Vagina (tissue), 2 donors: ENCODE data around the gene IL3RA.

Source experiments
- CTCF ChIP-seq, 3 experiments: fragments of 450-650 bp in 2 of 3; fragments of 200-600 bp in 1 of 3; sonication (generic) in 1 of 3; IDR thresholded peaks; one replicate each; pipeline ENCODE4 v1.5.1; 2017 to 2019; ENCODE audit warnings: antibody characterized with exemption in 3 of 3, mild to moderate bottlenecking in 2 of 3, moderate library complexity in 2 of 3
- POLR2AphosphoS5 ChIP-seq, 2 donors: sonication (generic); formaldehyde crosslinking; IDR thresholded peaks; one replicate each; pipeline ENCODE4 v1.9.0; 2017; ENCODE audit warnings: antibody characterized with exemption in 2 of 2, mild to moderate bottlenecking in 2 of 2, low read depth in 1 of 2; ENCODE audit not compliant: insufficient read depth in 1 of 2

GRCh38 chrX:1388651-1389050, 52.1 kb downstream of the IL3RA start:
- TF ChIP-seq CTCF (IDR thresholded peaks at IDR 0.05), result no peak
- TF ChIP-seq POLR2AphosphoS5 (IDR thresholded peaks at IDR 0.05; ENCODE audit: insufficient read depth in 1 of 2, low read depth in 1 of 2), result no peak
